GM06990 (cell line): Measurements from ENCODE around the gene TBCB.
A peak's percentile ranks its signal among the peaks of the same experiment; 100 is the strongest.
"Not testable (repeated sequence)": the region's sequence is repeated elsewhere in the genome, so short reads cannot be mapped to it uniquely, and the experiment has no call there.

ENCODE experiments used
- DNase-seq: peaks from one replicate; pipeline ENCODE4 v3.0.0-alpha.2; 2011; ENCODE audit not compliant: insufficient read length; ENCODE audit errors: extremely low read depth
- H3K27me3 ChIP-seq: replicated peaks from 2 replicates; pipeline ENCODE4 v1.6.0; 2011; ENCODE audit warnings: low read length; ENCODE audit not compliant: control insufficient read depth, insufficient read depth
- H3K36me3 ChIP-seq: 2 replicates; pipeline ENCODE4 v1.5.1; 2011; ENCODE audit warnings: low read length; ENCODE audit not compliant: control insufficient read depth, insufficient read depth
- H3K4me3 ChIP-seq: replicated peaks from 2 replicates; pipeline ENCODE4 v1.5.1; 2011; ENCODE audit warnings: low read depth, mild to moderate bottlenecking, control low read depth, low read length
- CTCF ChIP-seq: IDR thresholded peaks from 2 replicates; pipeline ENCODE4 v1.5.1; 2011; ENCODE audit warnings: low read length, control low read depth, mild to moderate bottlenecking, inconsistent platforms; ENCODE audit not compliant: insufficient read depth, poor library complexity, severe bottlenecking

The TBCB gene

GRCh38 chr19:36128392-36128736 is 13.1 kb downstream of the TBCB start:
- peak overlapping the region; percentile 73 for H3K4me3 ChIP-seq
- no peak for TF ChIP-seq CTCF
- 0 out of 2 replicates have a peak, but pooled peaks cover 2% of the 10 kb centered on the region for H3K36me3 ChIP-seq
- DNase-seq: no peak
- no peaks in the 10 kb centered on the region for H3K27me3 ChIP-seq

GRCh38 chr19:36131221-36131620 is 16.0 kb downstream of the TBCB start:
- not testable (repeated sequence) for DNase-seq, H3K36me3 ChIP-seq, H3K27me3 ChIP-seq, H3K4me3 ChIP-seq

GRCh38 chr19:36134867-36135266 is 19.6 kb downstream of the TBCB start:
- not testable (repeated sequence) for H3K27me3 ChIP-seq, DNase-seq, H3K36me3 ChIP-seq, H3K4me3 ChIP-seq

- H3K4me3 ChIP-seq: no peak overlapping the region
- DNase-seq: no peak
Observed at GRCh38 chr19:36136964-36137686, 21.9 kb downstream of the TBCB start.

GRCh38 chr19:36139120-36139472 is 23.8 kb downstream of the TBCB start:
- no peak for DNase-seq
- peak overlapping the region; percentile 97 for H3K4me3 ChIP-seq
- H3K27me3 ChIP-seq: no peaks in the 10 kb centered on the region
- no peak for TF ChIP-seq CTCF
- peaks cover 13% of the 10 kb centered on the region for H3K36me3 ChIP-seq

More at GRCh38 chr19:36136964-36137686, 21.9 kb downstream of the TBCB start:
- H3K27me3 ChIP-seq: no peaks in the 10 kb centered on the region
- peaks cover 4% of the 10 kb centered on the region for H3K36me3 ChIP-seq
- TF ChIP-seq CTCF: no peak

- Histone ChIP-seq H3K36me3 (peaks cover 13% of the 10 kb centered on the region), H3K27me3 (no peaks in the 10 kb centered on the region), H3K4me3 (peak within 1 kb of the TSS; percentile 97)
- peak; percentile 33 for TF ChIP-seq CTCF
- DNase-seq: peak; percentile 96
Observed at GRCh38 chr19:36139473-36140303, 24.4 kb downstream of the TBCB start, which contains the start of gene CAPNS1. Gene CAPNS1 (plus strand): TSS chr19:36140066. CDS start chr19:36141012, 946 bp downstream.
